HG03521 (cell line): ENCODE results near the gene GRK3.

ENCODE experiments used
- ATAC-seq: cut with Tn5 transposase; IDR thresholded peaks from one replicate; pipeline ENCODE4 v1.9.1; 2021; ENCODE audit warnings: mild to moderate bottlenecking, moderate library complexity; ENCODE audit not compliant: unreplicated experiment

GRK3 gene

GRCh38 chr22:25751174-25751581 lies 186.7 kb downstream of the GRK3 start:
- no peak for ATAC-seq

GRCh38 chr22:25752615-25753214 lies 188.2 kb downstream of the GRK3 start:
- no peak for ATAC-seq

- no peak for ATAC-seq
These were observed 188.8 kb downstream of the GRK3 start for GRCh38 chr22:25753252-25753651.

- ATAC-seq: no peak
These were observed 190.2 kb downstream of the GRK3 start for GRCh38 chr22:25754527-25755202.

- ATAC-seq: no peak
These were observed 193.2 kb downstream of the GRK3 start for GRCh38 chr22:25757686-25758085.

- ATAC-seq: no peak
These were observed 193.8 kb downstream of the GRK3 start for GRCh38 chr22:25758316-25758715.

GRCh38 chr22:25759825-25760231 lies 195.4 kb downstream of the GRK3 start:
- no peak for ATAC-seq

- no peak for ATAC-seq
These were observed 195.8 kb downstream of the GRK3 start for GRCh38 chr22:25760294-25760693.

- ATAC-seq: no peak
These were observed 196.5 kb downstream of the GRK3 start for GRCh38 chr22:25760848-25761595.

GRCh38 chr22:25762147-25762546 lies 197.7 kb downstream of the GRK3 start:
- no peak for ATAC-seq

- ATAC-seq: no peak
These were observed 198.8 kb downstream of the GRK3 start for GRCh38 chr22:25763239-25763777.

- no peak for ATAC-seq
These were observed 200.0 kb downstream of the GRK3 start for GRCh38 chr22:25764270-25765015.

- no peak for ATAC-seq
These were observed 200.5 kb downstream of the GRK3 start for GRCh38 chr22:25765016-25765367.

- ATAC-seq: no peak
These were observed 201.3 kb downstream of the GRK3 start for GRCh38 chr22:25765801-25766200.

- no peak for ATAC-seq
These were observed 201.9 kb downstream of the GRK3 start for GRCh38 chr22:25766418-25766817.

- ATAC-seq: no peak
These were observed 205.9 kb downstream of the GRK3 start for GRCh38 chr22:25770333-25770732.

GRCh38 chr22:25772288-25772687 lies 207.8 kb downstream of the GRK3 start:
- ATAC-seq: no peak

- ATAC-seq: no peak
These were observed 210.1 kb downstream of the GRK3 start for GRCh38 chr22:25774575-25775026.

- ATAC-seq: no peak
These were observed 211.1 kb downstream of the GRK3 start for GRCh38 chr22:25775531-25775930.

- no peak for ATAC-seq
These were observed 212.9 kb downstream of the GRK3 start for GRCh38 chr22:25777411-25777810.

- ATAC-seq: no peak
These were observed 213.4 kb downstream of the GRK3 start for GRCh38 chr22:25777870-25778269.
